ENCODE measurements around the gene MYO18B.

DNA sequence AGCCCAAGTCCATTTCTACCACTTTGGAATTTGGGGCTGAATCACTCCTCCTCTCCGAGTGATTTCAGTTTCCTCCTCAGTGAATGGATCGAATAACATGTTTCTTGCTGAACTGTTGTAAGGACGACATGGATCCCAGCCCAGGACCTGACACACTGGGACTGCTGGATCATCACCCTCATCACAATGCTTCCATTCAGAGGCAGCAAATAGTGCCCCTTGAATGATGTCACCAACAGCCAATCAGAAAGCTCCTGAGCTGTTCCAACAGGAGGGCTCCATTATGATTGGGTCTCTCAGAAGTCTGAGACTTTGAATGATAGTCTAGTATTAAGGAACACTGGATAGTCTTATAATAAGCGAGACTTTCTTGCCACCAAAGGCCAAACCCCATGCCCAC, 158.9 kb downstream of the MYO18B start:
- TF ChIP-seq, protein P1, sequence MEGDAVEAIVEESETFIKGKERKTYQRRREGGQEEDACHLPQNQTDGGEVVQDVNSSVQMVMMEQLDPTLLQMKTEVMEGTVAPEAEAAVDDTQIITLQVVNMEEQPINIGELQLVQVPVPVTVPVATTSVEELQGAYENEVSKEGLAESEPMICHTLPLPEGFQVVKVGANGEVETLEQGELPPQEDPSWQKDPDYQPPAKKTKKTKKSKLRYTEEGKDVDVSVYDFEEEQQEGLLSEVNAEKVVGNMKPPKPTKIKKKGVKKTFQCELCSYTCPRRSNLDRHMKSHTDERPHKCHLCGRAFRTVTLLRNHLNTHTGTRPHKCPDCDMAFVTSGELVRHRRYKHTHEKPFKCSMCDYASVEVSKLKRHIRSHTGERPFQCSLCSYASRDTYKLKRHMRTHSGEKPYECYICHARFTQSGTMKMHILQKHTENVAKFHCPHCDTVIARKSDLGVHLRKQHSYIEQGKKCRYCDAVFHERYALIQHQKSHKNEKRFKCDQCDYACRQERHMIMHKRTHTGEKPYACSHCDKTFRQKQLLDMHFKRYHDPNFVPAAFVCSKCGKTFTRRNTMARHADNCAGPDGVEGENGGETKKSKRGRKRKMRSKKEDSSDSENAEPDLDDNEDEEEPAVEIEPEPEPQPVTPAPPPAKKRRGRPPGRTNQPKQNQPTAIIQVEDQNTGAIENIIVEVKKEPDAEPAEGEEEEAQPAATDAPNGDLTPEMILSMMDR (IDR thresholded peaks at IDR 0.05; ENCODE audit: low read depth, low read length) = no peak
- no peak for TF ChIP-seq POLR2A (IDR thresholded peaks at IDR 0.05; ENCODE audit: extremely low read depth, insufficient read length)
- TF ChIP-seq MYC (IDR thresholded peaks at IDR 0.05; ENCODE audit: low read depth, low read length) = no peak

All from NB4 (cell line).